Panc1 (cell line): Measurements from ENCODE around the gene ITSN2. TPM values are rescaled to one million over a fixed set of nuclear protein-coding genes. Genes with fewer than 3 reads are reported as not detected.

Source experiments
- ATAC-seq: fragments of 200-7000 bp; cut with Tn5 transposase; 2 replicates; pipeline ENCODE4 v1.9.1; 2020; ENCODE audit warnings: mild to moderate bottlenecking, moderate library complexity
- BruUV-seq: library from RNA; stranded (reverse); fragments of 400-500 nt; replicated peaks from 2 replicates; lab custom pipeline; 2021; lab: Mats Ljungman, UMichigan
- CTCF ChIA-PET: fragments of 300-600 bp; sonication (Branson Sonifier 250); formaldehyde crosslinking; loops from one replicate; lab custom pipeline; 2022; ENCODE audit warnings: antibody characterized with exemption; lab: Charles Lee
- POLR2A ChIA-PET: fragments of 300-600 bp; sonication (Branson Sonifier 250); formaldehyde crosslinking; loops from one replicate; lab custom pipeline; 2022; ENCODE audit warnings: antibody characterized with exemption; lab: Charles Lee
- DNase-seq: peaks from one replicate; pipeline ENCODE4 v3.0.0-alpha.2; 2010; ENCODE audit warnings: low read depth, low spot score
- H3K27ac ChIP-seq: 2 replicates; pipeline ENCODE4 v1.5.1; 2011; ENCODE audit warnings: mild to moderate bottlenecking, low read length, inconsistent platforms
- H3K27me3 ChIP-seq: fragments of 200-500 bp; sonication (Bioruptor generic); 2 replicates; pipeline ENCODE4 v1.6.0; 2014; ENCODE audit warnings: low read length, inconsistent platforms; ENCODE audit not compliant: control insufficient read depth, insufficient read depth
- H3K36me3 ChIP-seq: fragments of 200-500 bp; sonication (Bioruptor generic); 2 replicates; pipeline ENCODE4 v1.5.1; 2014; ENCODE audit warnings: inconsistent platforms, mild to moderate bottlenecking, low read length, moderate library complexity; ENCODE audit not compliant: control insufficient read depth, insufficient read depth
- H3K4me1 ChIP-seq: 2 replicates; pipeline ENCODE4 v1.5.1; 2011; ENCODE audit warnings: inconsistent platforms, mild to moderate bottlenecking, low read length, moderate library complexity; ENCODE audit not compliant: control insufficient read depth, insufficient read depth
- H3K4me3 ChIP-seq, 2 experiments: 2 replicates each; pipeline ENCODE4 v1.5.1; 2011 to 2012; ENCODE audit warnings: low read depth in 2 of 2, low read length in 2 of 2, mild to moderate bottlenecking in 2 of 2, inconsistent platforms in 1 of 2, moderate library complexity in 1 of 2
- H3K9me3 ChIP-seq: fragments of 200-500 bp; sonication (Bioruptor generic); 2 replicates; pipeline ENCODE4 v1.5.1; 2014; ENCODE audit warnings: low read depth, mild to moderate bottlenecking, inconsistent platforms, low read length, moderate library complexity; ENCODE audit not compliant: control insufficient read depth, insufficient read depth
- POLR2AphosphoS5 ChIP-seq: IDR thresholded peaks from 2 replicates; pipeline ENCODE4 v1.6.1; 2012; ENCODE audit warnings: mild to moderate bottlenecking, low read depth, low read length, moderate library complexity
- SIN3A ChIP-seq: IDR thresholded peaks from 2 replicates; pipeline ENCODE4 v1.6.1; 2012; ENCODE audit warnings: low read depth, mild to moderate bottlenecking, low read length, moderate library complexity, borderline replicate concordance; ENCODE audit not compliant: insufficient read depth
- TCF7L2 ChIP-seq: IDR thresholded peaks from 2 replicates; pipeline ENCODE4 v1.6.1; 2011; ENCODE audit warnings: mild to moderate bottlenecking, low read depth, low read length, inconsistent platforms
- in situ Hi-C: cut with HindIII; loops from 2 replicates; pipeline ENCODE4 v1.10.0; 2016; ENCODE audit warnings: low sequenced_read_pairs, low pct_unique_long_range_greater_than_20kb
- intact Hi-C: fragments of 100-400 bp; cut with micrococcal nuclease; formaldehyde crosslinking; loops from one replicate; pipeline ENCODE4 v1.10.0; 2022; ENCODE audit not compliant: unreplicated experiment
- total RNA-seq: library from RNA; stranded (reverse); gene quantifications from one replicate; pipeline ENCODE4 v1.2.1, GENCODE V29; 2021; ENCODE audit not compliant: unreplicated experiment
- TF ChIP-seq, protein P1 (sequence below), 2 experiments: IDR thresholded peaks; 2 replicates each; pipeline ENCODE4 v1.6.1; 2011 to 2012; ENCODE audit warnings: low read depth in 2 of 2, control low read depth in 1 of 2, low read length in 1 of 2, mild to moderate bottlenecking in 1 of 2, moderate library complexity in 1 of 2; ENCODE audit not compliant: insufficient read depth in 1 of 2
- TF ChIP-seq, protein P2 (sequence below): fragments of 450-650 bp; IDR thresholded peaks from 2 replicates; pipeline ENCODE4 v1.5.1; 2017; ENCODE audit warnings: mild to moderate bottlenecking

ITSN2 gene
- total RNA-seq, 1 experiment from 2014 or later, result 57.7 TPM

DNA sequence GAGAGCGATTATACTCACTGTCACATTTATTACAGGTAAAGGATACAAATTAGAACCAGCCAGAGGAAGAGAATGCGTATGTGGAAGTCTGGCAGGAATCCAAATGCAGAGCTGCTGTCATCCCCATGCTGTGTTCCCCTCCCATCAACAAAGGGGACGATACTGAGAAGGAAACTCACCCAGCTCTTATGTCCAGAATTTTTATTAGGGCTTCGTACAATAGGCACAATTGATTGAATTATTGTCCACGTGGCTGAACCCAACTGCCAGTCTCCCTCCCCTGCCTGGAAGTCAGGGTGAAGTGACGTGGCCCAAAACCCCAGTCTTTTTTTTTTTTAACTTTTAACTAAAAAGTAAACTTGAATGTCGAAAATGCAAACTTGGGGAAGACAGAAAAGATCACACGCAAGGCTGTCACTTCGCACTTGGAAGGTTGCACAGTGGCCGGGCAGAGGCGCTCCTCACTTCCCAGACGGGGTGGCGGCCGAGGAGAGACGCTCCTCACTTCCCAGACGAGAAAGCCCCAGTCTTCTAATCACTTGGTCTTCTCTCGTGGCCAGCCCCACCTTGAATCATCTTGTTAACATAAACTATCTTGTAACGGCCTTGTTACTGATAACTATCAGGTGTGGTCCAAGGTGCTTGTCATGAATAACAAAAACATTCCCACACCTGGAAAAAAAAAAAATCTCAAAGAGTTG is 40.0 kb upstream of the ITSN2 start:
- intact Hi-C loops, result no loop called here
- TF ChIP-seq, protein P1, sequence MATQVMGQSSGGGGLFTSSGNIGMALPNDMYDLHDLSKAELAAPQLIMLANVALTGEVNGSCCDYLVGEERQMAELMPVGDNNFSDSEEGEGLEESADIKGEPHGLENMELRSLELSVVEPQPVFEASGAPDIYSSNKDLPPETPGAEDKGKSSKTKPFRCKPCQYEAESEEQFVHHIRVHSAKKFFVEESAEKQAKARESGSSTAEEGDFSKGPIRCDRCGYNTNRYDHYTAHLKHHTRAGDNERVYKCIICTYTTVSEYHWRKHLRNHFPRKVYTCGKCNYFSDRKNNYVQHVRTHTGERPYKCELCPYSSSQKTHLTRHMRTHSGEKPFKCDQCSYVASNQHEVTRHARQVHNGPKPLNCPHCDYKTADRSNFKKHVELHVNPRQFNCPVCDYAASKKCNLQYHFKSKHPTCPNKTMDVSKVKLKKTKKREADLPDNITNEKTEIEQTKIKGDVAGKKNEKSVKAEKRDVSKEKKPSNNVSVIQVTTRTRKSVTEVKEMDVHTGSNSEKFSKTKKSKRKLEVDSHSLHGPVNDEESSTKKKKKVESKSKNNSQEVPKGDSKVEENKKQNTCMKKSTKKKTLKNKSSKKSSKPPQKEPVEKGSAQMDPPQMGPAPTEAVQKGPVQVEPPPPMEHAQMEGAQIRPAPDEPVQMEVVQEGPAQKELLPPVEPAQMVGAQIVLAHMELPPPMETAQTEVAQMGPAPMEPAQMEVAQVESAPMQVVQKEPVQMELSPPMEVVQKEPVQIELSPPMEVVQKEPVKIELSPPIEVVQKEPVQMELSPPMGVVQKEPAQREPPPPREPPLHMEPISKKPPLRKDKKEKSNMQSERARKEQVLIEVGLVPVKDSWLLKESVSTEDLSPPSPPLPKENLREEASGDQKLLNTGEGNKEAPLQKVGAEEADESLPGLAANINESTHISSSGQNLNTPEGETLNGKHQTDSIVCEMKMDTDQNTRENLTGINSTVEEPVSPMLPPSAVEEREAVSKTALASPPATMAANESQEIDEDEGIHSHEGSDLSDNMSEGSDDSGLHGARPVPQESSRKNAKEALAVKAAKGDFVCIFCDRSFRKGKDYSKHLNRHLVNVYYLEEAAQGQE (IDR thresholded peaks at IDR 0.05; ENCODE audit: insufficient read depth in 1 of 2, low read depth in 2 of 2, low read length in 1 of 2), result no peak
- TF ChIP-seq, protein P2, sequence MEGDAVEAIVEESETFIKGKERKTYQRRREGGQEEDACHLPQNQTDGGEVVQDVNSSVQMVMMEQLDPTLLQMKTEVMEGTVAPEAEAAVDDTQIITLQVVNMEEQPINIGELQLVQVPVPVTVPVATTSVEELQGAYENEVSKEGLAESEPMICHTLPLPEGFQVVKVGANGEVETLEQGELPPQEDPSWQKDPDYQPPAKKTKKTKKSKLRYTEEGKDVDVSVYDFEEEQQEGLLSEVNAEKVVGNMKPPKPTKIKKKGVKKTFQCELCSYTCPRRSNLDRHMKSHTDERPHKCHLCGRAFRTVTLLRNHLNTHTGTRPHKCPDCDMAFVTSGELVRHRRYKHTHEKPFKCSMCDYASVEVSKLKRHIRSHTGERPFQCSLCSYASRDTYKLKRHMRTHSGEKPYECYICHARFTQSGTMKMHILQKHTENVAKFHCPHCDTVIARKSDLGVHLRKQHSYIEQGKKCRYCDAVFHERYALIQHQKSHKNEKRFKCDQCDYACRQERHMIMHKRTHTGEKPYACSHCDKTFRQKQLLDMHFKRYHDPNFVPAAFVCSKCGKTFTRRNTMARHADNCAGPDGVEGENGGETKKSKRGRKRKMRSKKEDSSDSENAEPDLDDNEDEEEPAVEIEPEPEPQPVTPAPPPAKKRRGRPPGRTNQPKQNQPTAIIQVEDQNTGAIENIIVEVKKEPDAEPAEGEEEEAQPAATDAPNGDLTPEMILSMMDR, result no peak
- TF ChIP-seq SIN3A, result no peak
- TF ChIP-seq TCF7L2, result no peak
- TF ChIP-seq POLR2AphosphoS5, result no peak
- no peaks in the 10 kb centered on the region for H3K9me3 ChIP-seq
- no TSS peak for BruUV-seq
- ChIA-PET CTCF (interaction anchor here (0.6 kb wide), 1 partner anchor 138 kb away, joined by 3 read pairs; no protein-coding TSS in a partner anchor), POLR2A (no interaction called here)
- H3K27me3 ChIP-seq, result no peaks in the 10 kb centered on the region
- no peak overlapping the region for H3K4me3 ChIP-seq
- no peak overlapping the region for H3K27ac ChIP-seq
- no peak for DNase-seq
- no peaks in the 10 kb centered on the region for H3K4me1 ChIP-seq
- no peaks in the 10 kb centered on the region for H3K36me3 ChIP-seq
- no peak for ATAC-seq
- in situ Hi-C loops, result no loop called here

- Histone ChIP-seq H3K9me3 (no peaks in the 10 kb centered on the region), H3K36me3 (no peaks in the 10 kb centered on the region), H3K27ac (no peak overlapping the region), H3K4me1 (no peaks in the 10 kb centered on the region), H3K4me3 (no peak overlapping the region), H3K27me3 (no peaks in the 10 kb centered on the region)
- CTCF ChIA-PET, result interaction anchor here (0.6 kb wide), 2 partner anchors 29 to 139 kb away, joined by 3 read pairs; no protein-coding TSS in a partner anchor
- in situ Hi-C loops, result no loop called here
- ATAC-seq (no peak), DNase-seq (no peak)
- no TSS peak for BruUV-seq
- POLR2A ChIA-PET, result no interaction called here
- TF ChIP-seq SIN3A (no peak), POLR2AphosphoS5 (no peak), TCF7L2 (no peak)
- TF ChIP-seq, protein P2, result no peak
- TF ChIP-seq, protein P1 (IDR thresholded peaks at IDR 0.05; ENCODE audit: insufficient read depth in 1 of 2, low read depth in 2 of 2, low read length in 1 of 2), result no peak
- intact Hi-C loops, result no loop called here
These were observed 39.3 kb upstream of the ITSN2 start for GRCh38 chr2:24399434-24400206.
